Smooth muscle cell (in vitro differentiated cells): ENCODE results near the gene ITGA5. TPM values are rescaled to one million over a fixed set of nuclear protein-coding genes. Genes with fewer than 3 reads are reported as not detected.
A peak's percentile ranks its signal among the peaks of the same experiment; 100 is the strongest.

Source experiments
- DNase-seq: peaks from one replicate; lab custom pipeline; 2025; ENCODE audit not compliant: unreplicated experiment; lab: John Stamatoyannopoulos, UW
- H2AFZ ChIP-seq: fragments of 200-600 bp; sonication (generic); 2 replicates; pipeline ENCODE4 v1.6.0; 2016; ENCODE audit warnings: antibody characterized with exemption, low read depth, mild to moderate bottlenecking
- H3F3A ChIP-seq: fragments of 200-600 bp; sonication (generic); 2 replicates; pipeline ENCODE4 v1.6.0; 2017; ENCODE audit warnings: antibody characterized with exemption, low read depth
- H3K27ac ChIP-seq: fragments of 200-600 bp; sonication (generic); 2 replicates; pipeline ENCODE4 v1.5.1; 2016; ENCODE audit warnings: low read depth, mild to moderate bottlenecking
- H3K27me3 ChIP-seq: fragments of 200-600 bp; sonication (generic); 2 replicates; pipeline ENCODE4 v1.6.1; 2016; ENCODE audit warnings: low read depth, mild to moderate bottlenecking
- H3K36me3 ChIP-seq: fragments of 200-600 bp; sonication (generic); 2 replicates; pipeline ENCODE4 v1.5.1; 2016; ENCODE audit warnings: low read depth
- H3K4me1 ChIP-seq: fragments of 200-600 bp; sonication (generic); 2 replicates; pipeline ENCODE4 v1.5.1; 2016; ENCODE audit warnings: low read depth
- H3K4me2 ChIP-seq: fragments of 200-600 bp; sonication (generic); 2 replicates; pipeline ENCODE4 v1.6.0; 2016; ENCODE audit warnings: mild to moderate bottlenecking
- H3K4me3 ChIP-seq: fragments of 200-600 bp; sonication (generic); 2 replicates; pipeline ENCODE4 v1.5.1; 2016; ENCODE audit warnings: mild to moderate bottlenecking
- H3K79me2 ChIP-seq: fragments of 200-600 bp; sonication (generic); 2 replicates; pipeline ENCODE4 v1.6.0; 2016; ENCODE audit warnings: low read depth, mild to moderate bottlenecking
- H3K9ac ChIP-seq: fragments of 200-600 bp; sonication (generic); 2 replicates; pipeline ENCODE4 v1.6.0; 2016; ENCODE audit warnings: low read depth
- H3K9me3 ChIP-seq: fragments of 200-600 bp; sonication (generic); replicated peaks from 2 replicates; pipeline ENCODE4 v1.5.1; 2016; ENCODE audit warnings: low read depth
- H4K20me1 ChIP-seq: fragments of 200-600 bp; sonication (generic); 2 replicates; pipeline ENCODE4 v1.6.0; 2016; ENCODE audit warnings: low read depth
- CTCF ChIP-seq: fragments of 200-600 bp; sonication (generic); IDR thresholded peaks from 2 replicates; pipeline ENCODE4 v1.5.1; 2017; ENCODE audit warnings: borderline replicate concordance, mild to moderate bottlenecking, antibody characterized with exemption; ENCODE audit not compliant: insufficient read depth, poor library complexity, severe bottlenecking
- WGBS: methylation state at CpG from one replicate; pipeline ENCODE4 v1.1.7; 2016; ENCODE audit warnings: low lambda C conversion rate; 5-methylcytosine and 5-hydroxymethylcytosine counted together
- polyA plus RNA-seq: library from polyadenylated mRNA; unstranded; fragments of >200 nt; fragmentation: Nextera tagmentation; extraction: Ambion mirVana; gene quantifications from 2 replicates; pipeline ENCODE4 v1.2.1, GENCODE V29; 2016
- total RNA-seq: library from RNA; depleted of rRNA; stranded (reverse); fragments of >200 nt; gene quantifications from 2 replicates; pipeline ENCODE4 v1.2.3, GENCODE V29; 2014

The ITGA5 gene
- total and polyA plus RNA-seq, 2 experiments from 2014 or later = 163 to 192 TPM

DNA sequence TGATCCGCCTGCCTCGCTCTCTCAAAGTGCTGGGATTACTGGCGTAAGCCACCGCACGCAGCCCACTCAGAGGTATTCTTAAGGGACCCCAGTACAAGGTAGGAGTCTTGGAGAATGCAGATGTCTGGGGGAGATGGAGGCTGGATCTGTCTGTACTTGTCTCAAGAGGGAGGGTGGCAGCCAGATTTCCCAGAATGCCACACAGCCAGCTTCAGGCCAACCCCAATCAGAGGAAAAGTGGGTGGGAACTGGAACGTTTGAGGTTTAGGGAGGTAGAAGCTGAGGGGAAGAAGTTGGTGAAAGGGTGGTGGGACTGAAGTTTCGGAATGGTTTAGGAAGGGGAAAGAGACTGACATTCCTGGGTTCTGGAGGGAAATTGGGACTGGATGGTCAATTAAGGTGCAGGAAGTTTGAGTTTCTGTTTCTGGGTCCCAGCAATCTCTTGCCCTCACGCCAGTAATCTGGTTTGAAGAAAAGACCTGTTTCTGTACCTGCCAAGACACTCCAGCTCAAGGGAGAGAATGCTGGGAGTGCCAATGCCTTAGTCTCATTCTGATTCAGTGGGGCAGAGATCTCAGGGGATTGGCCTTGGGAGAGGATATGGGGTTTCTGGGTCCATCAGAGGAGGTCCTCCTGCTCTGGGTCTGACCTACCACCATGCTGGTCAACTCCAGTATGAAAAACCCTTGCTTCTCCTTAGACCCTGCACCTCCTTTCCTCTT lies 26.4 kb downstream of the ITGA5 start:
- Histone ChIP-seq H3K27me3 (no peaks in the 10 kb centered on the region), H3K79me2 (no peaks in the 10 kb centered on the region), H3K36me3 (peaks cover 11% of the 10 kb centered on the region), H3K27ac (no peak overlapping the region), H3K4me2 (no peak overlapping the region), H3K9ac (no peak overlapping the region), H3K4me1 (peaks cover 35% of the 10 kb centered on the region), H4K20me1 (peaks cover 5% of the 10 kb centered on the region), H3K9me3 (no peaks in the 10 kb centered on the region), H2AFZ (no peak overlapping the region), H3K4me3 (no peak overlapping the region), H3F3A (peaks cover 8% of the 10 kb centered on the region)
- 82% methylated on average over 8 of the region's 8 CpGs for WGBS
- DNase-seq = no peak
- TF ChIP-seq CTCF = no peak

DNA sequence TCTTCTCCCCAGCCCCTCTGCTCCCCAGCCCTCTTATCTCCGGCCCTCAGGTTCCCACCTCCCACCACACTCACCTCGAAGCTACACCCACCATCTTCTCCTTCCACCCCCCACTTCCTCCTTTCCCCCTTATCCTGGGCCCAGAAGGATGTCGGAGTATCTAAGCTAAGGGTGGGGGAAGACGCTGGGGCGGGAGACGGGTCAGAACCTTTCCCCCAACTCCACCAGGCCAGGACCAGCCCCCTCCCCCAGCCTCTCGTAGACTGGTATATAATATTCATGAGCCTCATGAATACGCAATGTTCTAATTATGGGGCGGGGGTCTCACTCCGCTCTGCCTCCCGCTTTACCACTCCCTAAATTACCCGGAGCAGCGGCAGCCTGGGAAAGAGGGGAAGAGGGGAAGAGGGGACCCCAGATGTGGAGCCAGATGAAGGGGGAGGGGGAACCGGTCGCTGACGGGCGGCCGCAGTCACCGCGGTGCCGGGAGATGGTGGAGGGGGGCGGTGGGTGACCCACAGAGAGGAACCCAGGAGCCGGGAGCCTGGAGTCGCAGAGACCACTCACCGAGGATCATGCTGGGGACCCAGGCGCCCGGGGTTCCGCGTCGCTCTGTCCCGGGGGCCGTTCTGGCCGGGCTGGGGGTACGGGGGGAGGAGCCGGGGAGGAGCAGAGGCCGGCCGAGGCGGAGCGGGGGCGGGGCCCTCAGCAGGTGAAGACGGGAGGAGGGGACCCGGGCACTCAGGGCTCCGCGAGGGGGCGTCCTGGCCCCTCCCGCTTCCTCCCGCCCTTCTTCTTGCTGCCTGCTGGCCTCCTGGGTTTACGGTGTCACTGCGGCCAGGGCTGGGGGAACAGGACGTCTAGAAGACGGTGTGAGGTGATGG lies 28.2 kb downstream of the ITGA5 start:
- H3K4me2 ChIP-seq = peak overlapping the region; percentile 83
- H3K9ac ChIP-seq = peak overlapping the region; percentile 51
- no peaks in the 10 kb centered on the region for H3K36me3 ChIP-seq
- no peak overlapping the region for H3K27ac ChIP-seq
- H3K79me2 ChIP-seq = no peaks in the 10 kb centered on the region
- peak overlapping the region; percentile 45 for H2AFZ ChIP-seq
- WGBS = 6% methylated on average over 21 of the region's 51 CpGs
- H3F3A ChIP-seq = peaks cover 5% of the 10 kb centered on the region
- no peak for DNase-seq
- no peaks in the 10 kb centered on the region for H3K9me3 ChIP-seq
- H3K4me3 ChIP-seq = peak overlapping the region; percentile 60
- H4K20me1 ChIP-seq = peaks cover 12% of the 10 kb centered on the region
- H3K27me3 ChIP-seq = no peaks in the 10 kb centered on the region
- peak; percentile 12 for TF ChIP-seq CTCF
- peaks cover 52% of the 10 kb centered on the region for H3K4me1 ChIP-seq

GRCh38 chr12:54390176-54390667 lies 28.8 kb downstream of the ITGA5 start:
- peak overlapping the region; percentile 83 for H3K4me2 ChIP-seq
- H3F3A ChIP-seq = peaks cover 5% of the 10 kb centered on the region
- no peak for DNase-seq
- H3K27ac ChIP-seq = no peak overlapping the region
- no peaks in the 10 kb centered on the region for H3K9me3 ChIP-seq
- 15% methylated on average over 4 of the region's 7 CpGs for WGBS
- no peak overlapping the region for H2AFZ ChIP-seq
- peaks cover 59% of the 10 kb centered on the region for H3K4me1 ChIP-seq
- no peaks in the 10 kb centered on the region for H3K79me2 ChIP-seq
- no peaks in the 10 kb centered on the region for H3K27me3 ChIP-seq
- H3K36me3 ChIP-seq = no peaks in the 10 kb centered on the region
- peak overlapping the region; percentile 60 for H3K4me3 ChIP-seq
- TF ChIP-seq CTCF = no peak
- peaks cover 18% of the 10 kb centered on the region for H4K20me1 ChIP-seq
- H3K9ac ChIP-seq = no peak overlapping the region
